Gastrocnemius medialis (tissue), 4 donors: ENCODE results near the gene SUMF2.
"Not testable (repeated sequence)": the region's sequence is repeated elsewhere in the genome, so short reads cannot be mapped to it uniquely, and the experiment has no call there.

ENCODE experiments used
- CTCF ChIP-seq, 5 experiments: fragments of 450-650 bp in 3 of 5; fragments of 200-600 bp in 2 of 5; sonication (generic) in 2 of 5; IDR thresholded peaks in 4 of 5; conservative IDR thresholded peaks in 1 of 5; 1 replicate in 4 of 5; 2 replicates in 1 of 5; pipeline ENCODE4 v1.5.1; 2016 to 2019; ENCODE audit warnings: antibody characterized with exemption in 5 of 5, mild to moderate bottlenecking in 3 of 5, moderate library complexity in 3 of 5
- POLR2A ChIP-seq, 2 donors: fragments of 450-650 bp; IDR thresholded peaks; one replicate each; pipeline ENCODE4 v1.6.1; 2017; ENCODE audit warnings: antibody characterized with exemption in 2 of 2, mild to moderate bottlenecking in 2 of 2, moderate library complexity in 2 of 2

GRCh38 chr7:56104138-56104537 lies 40.1 kb downstream of the SUMF2 start:
- TF ChIP-seq CTCF (IDR thresholded peaks at IDR 0.05 in 4 of 5, conservative IDR thresholded peaks at IDR 0.05 in 1 of 5); POLR2A (IDR thresholded peaks at IDR 0.05): not testable (repeated sequence)
